DMS153 treated with DMSO at 0.1 percent for 48 hours (cell line): Measurements from ENCODE around the gene GPR135.

Source experiments
- DNase-seq: peaks from one replicate; lab custom pipeline; 2025; ENCODE audit not compliant: unreplicated experiment; lab: John Stamatoyannopoulos, UW

Gene GPR135, protein sequence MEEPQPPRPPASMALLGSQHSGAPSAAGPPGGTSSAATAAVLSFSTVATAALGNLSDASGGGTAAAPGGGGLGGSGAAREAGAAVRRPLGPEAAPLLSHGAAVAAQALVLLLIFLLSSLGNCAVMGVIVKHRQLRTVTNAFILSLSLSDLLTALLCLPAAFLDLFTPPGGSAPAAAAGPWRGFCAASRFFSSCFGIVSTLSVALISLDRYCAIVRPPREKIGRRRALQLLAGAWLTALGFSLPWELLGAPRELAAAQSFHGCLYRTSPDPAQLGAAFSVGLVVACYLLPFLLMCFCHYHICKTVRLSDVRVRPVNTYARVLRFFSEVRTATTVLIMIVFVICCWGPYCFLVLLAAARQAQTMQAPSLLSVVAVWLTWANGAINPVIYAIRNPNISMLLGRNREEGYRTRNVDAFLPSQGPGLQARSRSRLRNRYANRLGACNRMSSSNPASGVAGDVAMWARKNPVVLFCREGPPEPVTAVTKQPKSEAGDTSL

GRCh38 chr14:59465316-59466135, at the start of gene GPR135:
Gene GPR135, minus strand, starts transcription at chr14:59465380. Its CDS starts 154 bp downstream, at chr14:59465226.
- DNase-seq, result no peak

DNA sequence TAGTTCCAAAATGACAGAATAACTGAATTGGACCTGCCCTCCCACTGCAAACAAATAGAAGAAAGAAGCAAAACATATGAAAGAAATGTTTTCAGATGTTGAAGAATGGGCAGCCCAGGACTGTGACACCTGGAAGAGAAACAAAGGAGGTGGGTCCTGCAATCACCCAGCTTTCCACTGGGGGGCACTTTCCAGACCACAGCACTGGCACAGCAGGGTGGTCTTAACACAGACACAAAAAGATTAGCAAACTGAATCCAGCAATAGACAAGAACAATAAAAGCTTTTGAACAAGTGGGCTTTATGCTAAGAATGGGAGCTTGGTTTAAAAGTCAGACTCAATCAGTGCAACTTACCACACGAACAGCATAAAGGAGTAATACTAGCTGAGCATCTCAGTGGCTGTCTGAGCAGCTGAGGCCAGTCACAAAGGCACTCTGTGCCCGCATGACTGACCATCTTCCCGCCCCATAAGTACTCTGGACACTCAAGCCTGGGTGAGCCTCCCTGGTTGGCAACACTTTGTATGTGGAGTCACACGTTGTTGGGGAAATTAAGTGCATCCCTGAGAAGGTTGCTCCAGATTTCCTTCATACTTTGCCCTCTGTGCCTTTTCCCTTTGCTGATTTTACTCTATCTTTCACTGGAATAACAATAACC, 46.9 kb upstream of the GPR135 start:
- DNase-seq, result no peak

DNA sequence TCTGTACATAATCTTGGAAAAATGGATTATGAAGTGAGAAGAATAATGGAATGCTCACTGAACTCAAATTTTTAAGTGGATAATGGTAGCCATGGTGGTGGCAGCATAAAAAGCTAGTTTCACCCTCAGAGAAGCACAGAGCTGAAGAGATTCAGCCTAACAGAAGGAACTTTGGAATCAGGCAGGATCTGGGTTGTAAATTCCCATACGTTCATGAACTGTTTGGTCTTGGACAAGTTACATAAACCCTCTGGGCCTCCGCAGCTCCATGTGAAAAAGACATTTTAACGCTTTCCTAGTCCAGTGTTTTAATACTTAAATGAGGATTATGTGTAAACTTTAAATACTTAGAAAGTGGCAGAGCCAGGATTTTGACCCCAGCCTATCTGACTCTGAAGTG, 45.8 kb upstream of the GPR135 start:
- DNase-seq, result no peak

GRCh38 chr14:59510001-59510400, 44.8 kb upstream of the GPR135 start:
- DNase-seq, result no peak

DNA sequence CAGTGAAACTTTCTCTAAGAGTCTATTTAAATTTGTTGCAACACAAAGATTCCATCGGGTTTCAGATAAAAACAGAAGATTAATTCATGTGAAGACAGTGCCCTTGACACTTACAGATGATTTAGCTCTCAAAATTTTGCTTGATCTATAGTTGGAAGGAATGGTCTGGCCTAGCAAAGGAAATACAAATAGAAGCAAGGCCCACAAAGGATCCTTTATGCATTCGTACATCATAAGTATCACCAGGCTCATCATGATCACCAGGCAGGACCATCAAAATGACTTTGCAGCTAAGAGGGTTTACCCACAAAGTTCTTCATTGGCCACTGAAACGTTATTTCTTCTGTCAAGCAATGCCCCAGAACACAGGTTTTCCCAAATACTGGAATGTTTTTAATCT, 43.9 kb upstream of the GPR135 start:
- no peak for DNase-seq

GRCh38 chr14:59507752-59508103, 42.5 kb upstream of the GPR135 start:
- DNase-seq, result no peak

- DNase-seq, result peak; percentile 67
Measured at GRCh38 chr14:59507063-59507751, 42.0 kb upstream of the GPR135 start.

DNA sequence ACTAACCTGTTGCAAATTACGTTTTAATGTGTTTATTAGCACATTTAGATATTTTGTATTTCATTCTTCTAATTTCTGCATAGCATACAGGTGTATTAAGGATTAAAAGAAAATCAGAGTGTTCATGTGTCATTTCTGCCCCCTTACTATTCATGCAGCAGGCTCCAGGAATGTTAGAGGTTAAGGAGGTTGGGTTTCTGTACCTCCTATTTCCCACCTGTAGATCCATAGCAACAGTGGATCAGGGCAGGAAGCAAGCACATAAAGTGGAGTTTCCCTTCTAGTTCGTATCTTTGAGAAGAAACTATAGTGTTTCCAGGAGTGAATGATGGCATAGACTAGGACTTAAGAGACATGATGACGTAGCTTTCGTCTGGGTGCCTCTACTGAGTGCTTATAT, 38.1 kb upstream of the GPR135 start:
- DNase-seq, result no peak

- no peak for DNase-seq
Measured at GRCh38 chr14:59500732-59501131, 35.6 kb upstream of the GPR135 start.

DNA sequence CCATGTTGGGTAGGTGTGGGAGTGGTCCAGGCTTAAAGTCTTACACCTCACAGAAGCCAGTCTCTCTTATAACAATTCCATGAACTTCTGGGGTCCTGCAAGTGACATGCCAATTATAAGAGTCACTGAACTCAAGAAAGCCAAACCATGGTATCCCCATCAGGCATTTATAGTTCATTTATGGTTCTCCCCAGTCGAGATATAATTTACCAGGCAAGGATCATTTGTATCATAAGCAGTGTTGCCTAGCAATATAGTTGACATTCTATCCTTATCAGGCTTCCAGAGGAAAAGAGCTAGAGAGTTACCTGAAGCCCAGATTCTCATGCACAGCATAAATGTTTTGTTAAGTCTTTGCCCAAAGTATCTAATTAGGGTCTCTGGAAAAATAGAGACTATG, 27.2 kb upstream of the GPR135 start:
- no peak for DNase-seq

- DNase-seq, result no peak
Measured at GRCh38 chr14:59490756-59491155, 25.6 kb upstream of the GPR135 start.

- DNase-seq, result peak; percentile 44
Measured at GRCh38 chr14:59484639-59485175, 19.5 kb upstream of the GPR135 start.

- peak; percentile 87 for DNase-seq
Measured at GRCh38 chr14:59483819-59484638, 18.8 kb upstream of the GPR135 start, which contains the start of the genes JKAMP and L3HYPDH. Gene JKAMP, plus strand, starts transcription at chr14:59484517. Its CDS starts 73 bp downstream, at chr14:59484590. Gene L3HYPDH, minus strand, starts transcription at chr14:59484408. Its CDS starts 92 bp downstream, at chr14:59484316.

- no peak for DNase-seq
Measured at GRCh38 chr14:59483363-59483762, 18.2 kb upstream of the GPR135 start.

DNA sequence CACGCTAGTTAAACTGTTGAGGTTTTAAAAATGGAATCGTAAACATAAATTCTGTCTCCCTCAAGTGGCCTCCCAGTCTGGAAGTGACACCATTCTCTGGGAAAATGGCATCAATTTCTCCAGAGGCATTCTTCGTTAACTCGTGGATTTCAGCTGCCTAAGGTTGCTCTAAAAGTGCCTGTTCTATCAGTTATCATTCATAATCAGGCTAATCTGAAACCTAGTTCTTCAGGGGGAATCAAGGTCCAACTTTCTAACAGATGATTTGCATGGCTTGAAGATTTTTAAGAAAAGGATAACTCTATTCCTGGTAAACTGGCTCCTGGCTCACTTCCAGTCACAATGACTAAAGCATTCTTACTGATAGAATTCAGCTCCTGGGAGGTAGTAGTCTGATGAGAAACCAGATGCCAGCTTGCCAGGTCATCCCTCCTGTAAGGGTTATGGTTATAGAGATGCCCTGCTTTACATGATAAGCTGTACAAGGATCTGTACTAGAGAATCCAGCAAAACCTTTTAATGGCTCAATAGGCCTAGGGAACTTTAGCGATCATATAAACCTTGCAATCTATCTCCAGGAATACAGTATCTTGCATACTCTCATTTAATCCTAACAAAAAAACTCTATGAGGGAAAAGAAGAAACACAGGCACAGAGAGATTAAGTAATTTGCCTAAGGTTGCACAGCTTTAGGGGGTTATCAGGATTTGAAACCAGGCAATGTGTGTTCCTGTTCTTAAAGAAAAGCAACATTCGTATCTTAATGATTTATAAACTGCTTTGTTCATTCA, 17.6 kb upstream of the GPR135 start:
- DNase-seq, result no peak

- no peak for DNase-seq
Measured at GRCh38 chr14:59481871-59482540, 16.8 kb upstream of the GPR135 start.

GRCh38 chr14:59481407-59481806, 16.2 kb upstream of the GPR135 start:
- DNase-seq, result no peak

DNA sequence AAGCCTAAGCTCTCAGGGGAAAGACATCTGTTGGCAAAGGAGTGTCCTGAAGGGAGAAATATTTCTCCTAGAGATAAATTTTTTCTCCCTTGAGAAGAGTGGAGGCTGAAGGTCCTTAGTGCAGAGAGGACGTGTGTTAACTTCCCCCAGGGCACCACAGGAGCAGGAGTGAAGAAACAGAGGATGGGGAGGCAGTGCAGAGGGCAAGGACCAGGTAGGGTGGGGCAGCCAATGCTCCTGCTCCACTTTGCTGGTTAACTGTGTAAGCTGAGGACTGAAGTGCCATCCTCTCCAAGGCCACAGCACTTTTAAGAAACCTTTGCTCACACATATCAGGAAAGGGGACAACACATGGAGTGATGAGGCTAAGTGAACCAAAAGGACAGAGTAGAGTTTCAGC, 15.0 kb upstream of the GPR135 start:
- no peak for DNase-seq
